HG02943 (cell line): ENCODE data around the gene ESYT2.
"Not testable (repeated sequence)": the region's sequence is repeated elsewhere in the genome, so short reads cannot be mapped to it uniquely, and the experiment has no call there.

ENCODE experiments used
- ATAC-seq: cut with Tn5 transposase; IDR thresholded peaks from one replicate; pipeline ENCODE4 v1.9.1; 2021; ENCODE audit warnings: mild to moderate bottlenecking, low read depth, moderate library complexity; ENCODE audit not compliant: unreplicated experiment

Gene ESYT2, protein sequence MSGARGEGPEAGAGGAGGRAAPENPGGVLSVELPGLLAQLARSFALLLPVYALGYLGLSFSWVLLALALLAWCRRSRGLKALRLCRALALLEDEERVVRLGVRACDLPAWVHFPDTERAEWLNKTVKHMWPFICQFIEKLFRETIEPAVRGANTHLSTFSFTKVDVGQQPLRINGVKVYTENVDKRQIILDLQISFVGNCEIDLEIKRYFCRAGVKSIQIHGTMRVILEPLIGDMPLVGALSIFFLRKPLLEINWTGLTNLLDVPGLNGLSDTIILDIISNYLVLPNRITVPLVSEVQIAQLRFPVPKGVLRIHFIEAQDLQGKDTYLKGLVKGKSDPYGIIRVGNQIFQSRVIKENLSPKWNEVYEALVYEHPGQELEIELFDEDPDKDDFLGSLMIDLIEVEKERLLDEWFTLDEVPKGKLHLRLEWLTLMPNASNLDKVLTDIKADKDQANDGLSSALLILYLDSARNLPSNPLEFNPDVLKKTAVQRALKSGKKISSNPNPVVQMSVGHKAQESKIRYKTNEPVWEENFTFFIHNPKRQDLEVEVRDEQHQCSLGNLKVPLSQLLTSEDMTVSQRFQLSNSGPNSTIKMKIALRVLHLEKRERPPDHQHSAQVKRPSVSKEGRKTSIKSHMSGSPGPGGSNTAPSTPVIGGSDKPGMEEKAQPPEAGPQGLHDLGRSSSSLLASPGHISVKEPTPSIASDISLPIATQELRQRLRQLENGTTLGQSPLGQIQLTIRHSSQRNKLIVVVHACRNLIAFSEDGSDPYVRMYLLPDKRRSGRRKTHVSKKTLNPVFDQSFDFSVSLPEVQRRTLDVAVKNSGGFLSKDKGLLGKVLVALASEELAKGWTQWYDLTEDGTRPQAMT

DNA sequence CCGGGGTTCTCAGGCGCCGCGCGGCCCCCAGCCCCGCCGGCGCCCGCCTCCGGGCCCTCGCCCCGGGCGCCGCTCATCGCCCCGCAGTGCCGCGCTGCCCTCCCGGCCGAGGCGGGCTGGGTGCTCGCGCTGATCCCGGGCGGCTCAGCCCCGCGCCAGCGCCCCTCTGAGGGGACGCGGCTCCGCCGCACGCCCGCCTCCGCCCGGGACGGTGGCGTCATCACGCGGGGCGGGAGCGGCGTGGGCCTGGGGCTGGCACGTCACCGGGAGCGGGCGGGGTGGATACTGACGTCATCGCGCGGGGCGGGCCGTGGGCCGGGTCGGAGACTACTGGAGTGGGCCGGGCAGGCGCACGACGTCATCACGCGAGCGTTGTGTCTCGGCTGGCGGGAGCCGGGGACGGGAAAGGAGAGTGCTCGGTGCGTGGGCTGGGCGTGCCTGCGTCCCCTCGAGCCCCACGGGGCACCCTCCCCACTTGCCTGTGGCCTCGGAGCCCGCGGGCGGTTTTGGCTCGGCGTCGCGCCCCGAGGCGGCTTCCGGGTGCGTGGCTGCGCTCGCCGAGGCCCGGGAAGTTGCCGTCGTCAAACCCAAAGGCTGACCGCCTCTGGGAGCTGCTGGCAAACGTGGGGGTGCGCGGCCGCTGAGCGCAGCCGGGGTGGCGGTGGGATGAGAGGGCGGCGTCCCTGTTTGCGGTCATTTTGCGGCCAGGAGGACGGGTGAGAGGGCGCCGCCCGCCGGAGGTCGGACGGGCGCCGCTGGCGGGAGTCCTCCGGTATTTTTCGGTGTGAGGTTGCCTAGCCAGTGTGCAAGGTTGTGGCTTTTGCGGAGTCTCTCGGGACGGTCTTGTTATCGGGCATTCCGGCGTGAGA, at the start of gene ESYT2:
Gene ESYT2 (minus strand): TSS at position 168 of the 869 bp plus-strand sequence. CDS start 91 bp downstream, at position 77.
- ATAC-seq = peak; percentile 77

DNA sequence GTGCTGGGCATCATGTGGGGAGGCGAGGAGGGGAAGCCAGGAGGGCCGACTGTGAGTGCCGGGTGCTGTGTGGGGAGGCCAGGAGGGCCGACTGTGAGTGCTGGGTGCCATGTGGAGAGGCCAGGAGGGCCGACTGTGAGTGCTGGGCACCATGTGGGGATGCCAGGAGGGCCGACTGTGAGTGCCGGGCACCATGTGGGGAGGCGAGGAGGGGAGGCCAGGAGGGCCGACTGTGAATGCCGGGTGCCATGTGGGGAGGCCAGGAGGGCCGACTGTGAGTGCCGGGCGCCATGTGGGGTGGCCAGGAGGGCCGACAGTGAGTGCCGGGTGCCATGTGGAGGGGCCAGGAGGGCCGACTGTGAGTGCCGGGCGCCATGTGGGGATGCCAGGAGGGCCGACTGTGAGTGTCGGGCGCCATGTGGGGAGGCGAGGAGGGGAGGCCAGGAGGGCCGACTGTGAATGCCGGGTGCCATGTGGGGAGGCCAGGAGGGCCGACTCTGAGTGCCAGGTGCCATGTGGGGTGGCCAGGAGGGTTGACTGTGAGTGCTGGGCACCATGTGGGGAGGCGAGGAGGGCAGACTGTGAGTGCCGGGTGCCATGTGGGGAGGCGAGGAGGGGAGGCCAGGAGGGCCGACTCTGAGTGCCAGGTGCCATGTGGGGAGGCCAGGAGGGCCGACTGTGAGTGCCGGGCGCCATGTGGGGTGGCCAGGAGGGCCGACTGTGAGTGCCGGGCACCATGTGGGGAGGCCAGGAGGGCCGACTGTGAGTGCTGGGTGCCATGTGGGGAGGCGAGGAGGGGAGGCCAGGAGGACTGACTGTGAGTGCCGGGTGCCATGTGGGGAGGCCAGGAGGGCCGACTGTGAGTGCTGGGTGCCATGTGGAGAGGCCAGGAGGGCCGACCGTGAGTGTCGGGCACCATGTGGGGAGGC, 49.1 kb upstream of the ESYT2 start:
- not testable (repeated sequence) for ATAC-seq

DNA sequence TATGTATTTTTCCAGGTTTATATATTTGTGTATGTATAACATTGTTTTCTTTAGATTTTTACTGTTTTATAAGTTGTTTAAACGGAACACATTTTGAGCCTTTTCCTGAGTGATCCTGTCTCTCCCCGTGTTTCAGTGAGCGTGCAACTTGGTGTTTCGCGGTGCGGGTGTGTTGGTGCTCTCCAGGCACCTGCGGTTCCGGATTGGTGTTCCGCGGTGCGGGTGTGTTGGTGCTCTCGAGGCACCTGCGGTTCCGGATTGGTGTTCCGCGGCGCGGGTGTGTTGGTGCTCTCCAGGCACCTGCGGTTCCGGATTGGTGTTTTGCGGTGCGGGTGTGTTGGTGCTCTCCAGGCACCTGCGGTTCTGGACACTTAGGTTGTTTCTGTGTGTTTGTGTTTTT, 47.7 kb upstream of the ESYT2 start:
- ATAC-seq = no peak

DNA sequence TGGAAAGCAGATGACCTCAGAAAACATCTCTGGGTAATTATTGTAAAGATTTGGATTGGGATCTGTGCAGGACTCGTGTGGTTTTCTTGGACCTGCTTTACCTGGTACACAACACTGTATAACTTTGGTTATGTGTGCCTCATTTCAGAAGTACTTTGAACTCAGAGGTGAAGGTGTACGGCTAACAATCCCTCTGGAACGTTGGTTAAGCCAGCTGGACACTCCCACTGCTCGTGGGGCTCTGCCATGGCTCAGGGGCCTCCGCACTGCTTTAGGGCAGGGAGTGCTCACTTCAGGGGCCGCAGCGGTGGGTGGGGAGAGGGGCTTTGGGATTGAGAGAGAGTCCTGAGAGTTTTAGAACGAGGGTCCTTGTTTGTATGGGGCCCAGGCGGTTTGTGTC, 40.6 kb upstream of the ESYT2 start:
- no peak for ATAC-seq

DNA sequence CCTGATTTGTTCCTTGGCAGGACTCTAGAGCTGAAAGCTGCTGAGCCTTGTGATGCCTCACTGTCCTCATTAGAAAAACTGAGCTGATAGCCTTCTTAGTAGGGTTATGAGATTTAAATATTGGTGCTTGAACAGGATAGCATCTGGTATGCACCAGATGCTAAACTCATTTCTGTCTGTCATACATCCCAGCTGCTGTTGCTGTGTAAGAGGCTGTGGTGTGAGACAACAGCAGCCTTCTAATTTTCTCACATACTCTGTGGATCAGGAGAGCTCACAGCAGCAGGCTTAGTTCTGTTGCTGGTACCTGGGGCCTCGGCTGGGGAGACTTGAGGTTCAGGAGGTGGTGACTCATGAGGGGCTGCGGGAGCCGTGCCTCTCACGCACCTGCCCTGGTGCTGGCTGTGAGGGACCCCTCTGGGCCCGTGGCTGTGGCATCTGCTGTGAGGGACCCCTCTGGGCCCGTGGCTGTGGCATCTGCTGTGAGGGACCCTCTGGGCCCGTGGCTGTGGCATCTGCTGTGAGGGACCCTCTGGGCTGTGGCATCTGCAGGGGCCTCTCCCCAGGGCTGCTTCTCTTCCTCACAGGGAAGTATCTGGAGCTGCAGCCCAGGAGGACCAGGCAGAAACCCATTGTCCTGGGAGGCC, 39.6 kb upstream of the ESYT2 start:
- ATAC-seq = no peak

DNA sequence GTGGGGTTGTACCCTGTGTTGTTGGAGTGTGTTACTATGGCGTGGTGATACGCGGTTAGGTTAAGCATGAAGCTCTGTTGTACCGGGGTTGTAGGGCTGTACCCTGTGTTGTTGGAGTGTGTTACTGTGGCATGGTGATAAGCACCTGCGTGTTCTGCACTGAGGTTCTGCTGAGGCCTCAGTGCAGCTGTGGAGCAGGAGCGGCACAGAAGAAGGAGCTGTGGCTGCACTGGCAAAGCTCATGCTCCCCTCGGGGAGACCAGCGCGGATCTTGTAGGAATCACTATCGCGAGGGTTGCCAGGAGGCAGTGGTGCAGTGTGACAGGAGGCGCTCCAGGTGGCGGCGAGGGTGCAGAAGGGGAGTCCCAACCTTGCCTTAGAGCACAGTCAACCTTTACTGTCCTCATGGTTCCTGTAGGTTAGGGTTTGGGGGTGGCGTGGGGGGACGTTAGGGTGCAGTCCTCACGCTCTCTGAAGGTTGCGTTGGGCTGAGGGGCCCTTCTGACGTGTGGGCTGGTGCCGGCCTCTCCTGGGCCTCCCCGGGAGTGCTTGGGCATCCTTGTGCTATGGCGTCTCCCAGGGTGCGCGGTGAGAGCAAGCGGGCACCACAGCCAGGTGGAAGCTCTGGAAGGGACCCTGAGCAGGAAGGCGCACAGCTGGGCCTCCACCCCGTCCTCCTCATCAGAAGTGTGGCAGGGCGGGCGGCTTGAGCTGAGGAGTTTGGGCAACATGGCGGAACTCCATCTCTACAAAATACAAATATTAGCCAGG, 38.1 kb upstream of the ESYT2 start:
- ATAC-seq = no peak

DNA sequence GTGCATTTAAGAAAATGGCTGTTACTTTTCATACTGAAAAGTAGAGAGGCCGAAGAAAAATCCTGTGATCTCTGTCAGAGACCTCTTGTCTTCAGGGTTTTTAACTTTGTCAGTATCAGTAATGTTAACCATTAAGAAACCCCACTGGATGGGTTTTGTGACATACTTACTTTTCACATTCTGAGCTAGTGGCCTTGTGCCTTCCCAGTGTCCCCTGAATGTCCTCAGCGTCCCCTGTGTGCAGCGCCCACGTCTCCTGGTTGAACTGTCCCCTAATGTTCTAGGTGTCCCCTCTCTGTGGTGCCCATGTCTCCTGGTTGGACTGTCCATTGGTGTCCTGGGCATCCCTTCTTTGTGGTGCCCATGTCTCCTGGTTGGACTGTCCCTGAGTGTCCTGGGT, 36.7 kb upstream of the ESYT2 start:
- no peak for ATAC-seq

DNA sequence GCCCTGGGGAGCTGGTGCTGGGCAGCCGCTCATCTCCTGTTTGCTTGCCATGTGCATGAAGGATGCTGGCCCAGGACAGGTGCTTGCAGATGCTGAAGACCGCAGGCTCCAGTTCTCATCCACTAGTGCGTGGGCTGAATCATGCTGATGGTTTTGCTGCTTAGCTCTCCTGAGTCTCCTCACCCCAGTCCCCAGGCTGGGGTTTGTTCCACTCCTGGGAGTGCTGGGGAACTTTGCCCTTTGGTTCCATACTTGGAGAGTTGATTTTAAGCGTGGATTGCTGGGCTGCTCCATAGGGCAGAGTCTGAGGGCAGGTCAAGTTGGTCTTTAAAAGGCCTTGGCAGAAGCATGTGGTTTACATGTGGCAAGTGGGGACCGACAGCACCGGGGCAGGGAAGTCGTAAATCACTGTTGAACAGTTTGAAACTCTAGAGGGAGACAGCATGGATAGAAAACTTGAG, 36.2 kb upstream of the ESYT2 start:
- ATAC-seq = no peak

DNA sequence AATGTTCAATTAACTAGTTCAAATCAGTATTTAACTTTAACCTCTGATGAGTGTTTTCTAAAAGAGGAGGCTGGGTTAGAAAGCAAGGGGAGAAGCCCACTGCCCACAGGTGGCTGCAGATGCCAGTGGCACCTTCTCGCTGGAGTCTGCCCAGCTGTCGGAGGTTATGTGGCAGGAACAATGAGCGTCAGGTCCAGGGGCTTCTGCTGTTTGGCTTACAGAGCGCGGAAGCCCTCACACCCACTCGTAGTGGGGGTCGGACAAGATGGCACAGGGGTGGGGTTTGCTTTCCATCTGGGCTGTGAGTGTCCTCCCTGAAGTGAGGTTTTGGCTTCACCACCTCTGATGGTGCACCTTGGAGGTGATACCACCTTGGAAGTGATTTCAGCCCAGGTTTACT, 35.5 kb upstream of the ESYT2 start:
- no peak for ATAC-seq

DNA sequence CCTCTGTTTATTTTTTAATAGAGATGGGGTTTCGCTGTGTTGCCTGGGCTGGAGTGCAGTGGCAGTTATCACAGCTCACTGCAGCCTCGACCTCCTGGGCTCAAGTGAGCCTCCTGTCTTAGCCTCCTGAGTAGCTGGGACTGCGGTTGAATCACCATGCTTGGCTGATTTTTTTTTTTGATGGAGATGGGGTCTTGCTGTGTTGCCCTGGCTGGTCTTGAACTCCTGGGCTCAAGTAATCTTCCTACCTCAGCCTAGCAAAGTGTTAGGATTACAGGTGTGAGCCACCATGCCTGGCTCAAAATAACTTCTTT, 35.2 kb upstream of the ESYT2 start:
- no peak for ATAC-seq

DNA sequence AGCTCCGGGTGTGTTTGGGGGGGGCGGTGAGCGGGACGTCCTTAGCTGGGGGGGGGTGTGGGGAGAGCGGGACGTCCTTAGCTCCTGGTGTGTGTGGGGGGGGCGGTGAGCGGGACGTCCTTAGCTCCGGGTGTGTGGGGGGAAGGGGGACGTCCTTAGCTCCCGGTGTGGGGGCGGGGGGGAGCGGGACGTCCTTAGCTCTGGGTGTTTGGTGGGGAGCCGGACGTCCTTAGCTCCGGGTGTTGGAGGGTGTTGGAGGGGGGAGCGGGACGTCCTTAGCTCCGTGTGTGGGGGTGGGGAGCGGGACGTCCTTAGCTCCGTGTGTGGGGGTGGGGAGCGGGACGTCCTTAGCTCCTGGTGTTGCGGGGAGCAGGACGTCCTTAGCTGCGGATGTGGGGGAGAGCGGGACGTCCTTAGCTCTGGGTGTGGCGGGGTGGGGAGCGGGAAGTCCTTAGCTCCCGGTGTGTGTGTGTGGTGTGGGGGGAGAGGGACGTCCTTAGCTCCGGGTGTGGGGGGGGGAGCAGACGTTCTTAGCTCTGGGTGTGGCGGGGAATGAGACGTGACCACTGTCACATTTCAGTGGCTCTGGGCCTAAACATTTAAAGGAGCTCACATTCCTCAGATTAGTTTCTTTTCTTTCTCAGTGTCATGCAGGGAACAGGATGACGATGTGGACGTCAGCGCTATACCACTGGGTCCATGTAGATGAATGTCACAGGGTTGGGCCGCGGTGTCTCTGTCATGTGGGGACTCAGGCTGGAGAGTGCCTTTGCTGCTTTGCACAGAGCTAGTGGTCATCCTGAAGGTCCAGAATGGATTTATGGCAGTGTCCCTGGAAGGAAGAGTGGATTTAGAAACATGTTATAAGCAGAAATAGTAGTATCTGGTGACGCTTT, 34.5 kb upstream of the ESYT2 start:
- peak; percentile 36 for ATAC-seq

DNA sequence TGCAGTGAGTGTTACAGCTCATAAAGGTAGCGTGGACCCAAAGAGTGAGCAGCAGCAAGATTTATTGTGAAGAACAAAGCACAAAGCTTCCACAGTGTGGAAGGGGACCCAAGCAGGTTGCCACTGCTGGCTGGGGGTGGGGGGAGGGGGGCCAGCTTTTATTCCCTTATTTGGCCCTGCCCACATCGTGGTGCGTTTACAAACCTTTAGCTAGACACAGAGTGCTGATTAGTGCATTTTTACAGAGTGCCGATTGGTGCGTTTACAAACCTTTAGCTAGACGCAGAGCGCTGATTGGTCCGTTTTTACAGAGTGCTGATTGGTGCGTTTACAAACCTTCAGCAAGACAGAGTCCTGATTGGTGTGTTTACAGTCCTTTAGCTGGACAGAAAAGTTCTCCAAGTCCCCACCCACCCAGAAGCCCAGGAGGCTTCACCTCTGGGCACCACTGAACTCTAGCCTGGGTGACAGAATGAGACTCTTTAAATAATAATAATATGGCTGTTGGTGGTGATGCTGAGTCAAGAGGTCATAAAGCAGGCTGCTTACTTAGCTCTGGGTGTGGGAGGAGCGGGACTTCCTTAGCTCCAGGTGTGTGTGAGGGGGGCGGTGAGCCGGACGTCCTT, 33.8 kb upstream of the ESYT2 start:
- ATAC-seq = peak; percentile 54

DNA sequence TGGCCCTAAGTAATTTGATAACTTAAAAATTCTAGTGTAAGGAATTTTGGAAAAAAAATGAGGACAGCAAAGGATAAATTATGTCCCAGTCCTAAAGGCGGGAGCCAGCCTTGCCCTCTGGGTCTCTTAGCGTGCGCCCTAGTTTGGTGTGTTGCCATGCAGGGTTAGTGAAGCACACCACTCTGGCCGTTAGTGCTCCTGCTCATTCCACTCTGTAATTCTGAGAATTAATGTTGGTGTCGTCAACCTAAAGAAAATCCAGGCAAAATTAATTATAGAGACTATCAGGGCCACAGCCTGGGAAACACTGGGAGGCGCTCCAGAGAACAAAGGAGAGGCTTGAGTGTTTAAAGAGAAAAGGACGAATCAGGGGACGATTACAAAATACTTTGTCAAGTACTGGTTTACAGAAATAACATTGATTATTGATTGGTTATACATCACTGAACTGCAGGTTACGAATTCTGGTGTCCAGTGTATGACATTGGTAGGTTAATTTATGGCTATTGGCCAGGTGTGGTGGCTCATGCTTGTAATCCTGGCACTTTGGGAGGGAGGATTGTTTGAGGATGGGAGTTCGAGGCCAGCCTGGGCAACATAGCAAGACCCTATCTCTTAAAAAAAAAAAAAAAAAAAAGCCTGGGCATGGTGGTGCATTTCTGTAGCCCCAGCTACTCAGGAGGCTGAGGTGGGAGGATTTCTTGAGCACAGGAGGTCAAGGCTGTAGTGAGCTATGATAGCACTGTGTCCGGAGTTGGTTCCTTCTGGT, 32.8 kb upstream of the ESYT2 start:
- ATAC-seq = no peak

DNA sequence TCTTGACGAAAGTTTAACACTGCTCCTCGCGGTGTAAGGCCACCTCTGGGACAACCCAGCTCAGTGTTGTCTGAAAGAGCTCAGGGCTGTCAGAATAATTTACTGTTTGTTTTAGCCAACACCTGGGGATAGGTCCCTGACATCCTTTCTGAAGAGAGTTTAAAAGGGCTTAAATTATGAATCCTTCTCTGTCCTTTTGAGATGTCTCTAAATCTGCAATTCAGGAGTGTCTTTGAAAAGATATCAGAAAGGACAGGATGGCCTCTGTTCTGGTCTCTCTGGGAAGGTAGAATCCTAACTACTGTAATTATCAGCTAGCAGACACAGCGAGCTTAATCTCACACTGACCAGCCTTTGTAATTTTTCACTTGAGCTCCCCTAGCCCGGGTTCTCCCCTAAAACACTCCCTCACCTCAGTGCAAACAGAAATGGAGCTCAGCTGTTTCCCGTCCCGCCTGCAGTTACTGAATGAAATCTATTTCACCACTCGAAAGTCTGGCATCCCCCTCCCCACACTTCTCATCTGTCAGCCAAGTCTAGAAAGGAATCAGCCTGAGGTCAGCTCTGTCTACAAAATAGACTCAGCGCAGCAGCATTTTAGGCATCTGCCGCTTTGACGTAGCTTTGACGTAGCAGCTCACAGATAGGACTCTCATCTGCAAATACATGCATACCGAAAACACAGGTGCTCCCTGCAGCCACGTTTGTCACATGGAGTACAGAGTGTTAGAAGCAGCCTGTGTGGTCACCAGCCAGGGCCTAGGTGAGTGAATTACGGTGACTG, 31.9 kb upstream of the ESYT2 start:
- no peak for ATAC-seq

DNA sequence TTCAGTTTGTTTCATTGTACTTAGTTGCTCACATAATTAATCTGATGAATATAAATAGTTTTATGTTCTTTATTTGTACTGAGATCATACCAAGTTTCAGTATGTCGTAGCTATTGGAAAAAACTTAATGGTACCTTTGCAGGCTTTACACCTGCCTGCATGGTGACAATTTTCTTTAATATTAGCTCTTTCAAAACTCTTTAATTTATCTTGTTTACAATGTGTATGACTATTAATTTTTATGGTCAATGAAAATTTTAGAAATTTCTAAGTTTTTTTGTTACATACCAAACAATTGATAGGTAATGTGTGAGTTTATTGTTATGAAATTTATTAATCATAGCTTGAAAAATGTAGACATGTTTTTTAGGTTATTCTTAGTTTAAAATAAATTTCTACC, 31.1 kb upstream of the ESYT2 start:
- no peak for ATAC-seq
